HepG2 (cell line): ENCODE data around the gene COL9A3. TPM values are rescaled to one million over a fixed set of nuclear protein-coding genes. Genes with fewer than 3 reads are reported as not detected.

Experiments used
- ARNT2 ChIP-seq: sonication (generic); formaldehyde crosslinking; IDR thresholded peaks from 2 replicates; pipeline ENCODE4 v1.8.0; 2022; ENCODE audit warnings: mild to moderate bottlenecking, low read depth, missing genetic modification reagents, moderate library complexity
- BRCA1 ChIP-seq: sonication (generic); formaldehyde crosslinking; IDR thresholded peaks from 2 replicates; pipeline ENCODE4 v1.4.0; 2020; ENCODE audit warnings: missing genetic modification reagents
- HMG20B ChIP-seq: conservative IDR thresholded peaks from 2 replicates; pipeline ENCODE4 v1.6.1; 2016; ENCODE audit warnings: missing genetic modification reagents, missing compliant biosample characterization
- HNF4G ChIP-seq, 2 experiments: sonication (generic) in 1 of 2; formaldehyde crosslinking in 1 of 2; IDR thresholded peaks; 2 replicates each; pipeline versions ENCODE4 v1.4.0 to v1.6.1; 2011 to 2020; ENCODE audit warnings: borderline replicate concordance in 2 of 2, low read depth in 2 of 2, mild to moderate bottlenecking in 2 of 2, low read length in 1 of 2, missing genetic modification reagents in 1 of 2, moderate library complexity in 1 of 2
- HOXA3 ChIP-seq: sonication (generic); formaldehyde crosslinking; IDR thresholded peaks from 2 replicates; pipeline ENCODE4 v1.5.0; 2020; ENCODE audit warnings: missing genetic modification reagents
- IRF1 ChIP-seq: sonication (generic); formaldehyde crosslinking; IDR thresholded peaks from 2 replicates; pipeline ENCODE4 v1.4.0; 2020; ENCODE audit warnings: low read depth, mild to moderate bottlenecking, missing genetic modification reagents
- MAFK ChIP-seq, 2 experiments: IDR thresholded peaks in 1 of 2; conservative IDR thresholded peaks in 1 of 2; 2 replicates each; pipeline ENCODE4 v1.6.1; 2011; ENCODE audit warnings: improper control_type of control experiment in 2 of 2, low read length in 2 of 2
- MTERF4 ChIP-seq: sonication (generic); formaldehyde crosslinking; IDR thresholded peaks from 2 replicates; pipeline ENCODE4 v1.8.0; 2023; ENCODE audit warnings: mild to moderate bottlenecking, missing genetic modification reagents
- MXI1 ChIP-seq: IDR thresholded peaks from 3 replicates; pipeline ENCODE4 v1.6.1; 2012; ENCODE audit warnings: low read depth, low read length, inconsistent platforms, borderline replicate concordance
- NAIF1 ChIP-seq: sonication (generic); formaldehyde crosslinking; IDR thresholded peaks from 2 replicates; pipeline ENCODE4 v1.5.0; 2020; ENCODE audit warnings: mild to moderate bottlenecking, missing genetic modification reagents, borderline replicate concordance
- NFE2L2 ChIP-seq: fragments of 150-350 bp; IDR thresholded peaks from 2 replicates; pipeline ENCODE4 v1.6.1; 2014; ENCODE audit warnings: low read length
- NR2F1 ChIP-seq, 2 experiments: fragments of 450-650 bp in 1 of 2; formaldehyde crosslinking in 1 of 2; IDR thresholded peaks; 2 replicates each; pipeline versions ENCODE4 v1.5.0 to v1.6.1; 2016 to 2020; ENCODE audit warnings: mild to moderate bottlenecking in 1 of 2, missing compliant biosample characterization in 1 of 2, missing genetic modification reagents in 1 of 2, moderate library complexity in 1 of 2
- POLR2G ChIP-seq: fragments of 200-400 bp; formaldehyde crosslinking; IDR thresholded peaks from 2 replicates; pipeline ENCODE4 v1.6.1; 2018; ENCODE audit warnings: mild to moderate bottlenecking, low read depth, low read length, moderate library complexity
- RBM22 ChIP-seq: fragments of 200-400 bp; formaldehyde crosslinking; optimal IDR thresholded peaks from 2 replicates; pipeline ENCODE3; 2017; ENCODE audit warnings: mild to moderate bottlenecking, low read length, moderate library complexity
- RELA ChIP-seq: sonication (generic); formaldehyde crosslinking; IDR thresholded peaks from 2 replicates; pipeline ENCODE4 v1.4.0; 2020; ENCODE audit warnings: missing genetic modification reagents
- SAP130 ChIP-seq: IDR thresholded peaks from 2 replicates; pipeline ENCODE4 v1.6.1; 2016; ENCODE audit warnings: low read depth
- SMAD1 ChIP-seq: sonication (generic); formaldehyde crosslinking; IDR thresholded peaks from 2 replicates; pipeline ENCODE4 v1.4.0; 2020; ENCODE audit warnings: missing genetic modification reagents, low read depth, mild to moderate bottlenecking, borderline replicate concordance
- SMARCE1 ChIP-seq: fragments of 450-650 bp; IDR thresholded peaks from 2 replicates; pipeline ENCODE4 v1.6.1; 2017; ENCODE audit warnings: borderline replicate concordance
- TCF12 ChIP-seq, 2 experiments: fragments of 450-650 bp in 1 of 2; sonication (generic) in 1 of 2; formaldehyde crosslinking in 1 of 2; IDR thresholded peaks; 2 replicates each; pipeline versions ENCODE4 v1.6.1 to v1.8.0; 2017 to 2022; ENCODE audit warnings: antibody characterized with exemption in 1 of 2, mild to moderate bottlenecking in 1 of 2, missing genetic modification reagents in 1 of 2, moderate library complexity in 1 of 2
- ZFX ChIP-seq: sonication (generic); formaldehyde crosslinking; IDR thresholded peaks from 2 replicates; pipeline ENCODE4 v1.4.0; 2020; ENCODE audit warnings: mild to moderate bottlenecking, low read depth, missing genetic modification reagents, moderate library complexity
- ZMYM2 ChIP-seq: sonication (generic); formaldehyde crosslinking; IDR thresholded peaks from 2 replicates; pipeline ENCODE4 v1.8.0; 2022; ENCODE audit warnings: mild to moderate bottlenecking, missing genetic modification reagents
- ZNF770 ChIP-seq: sonication (generic); formaldehyde crosslinking; IDR thresholded peaks from 2 replicates; pipeline ENCODE4 v1.5.0; 2020; ENCODE audit warnings: mild to moderate bottlenecking, missing genetic modification reagents
- ZSCAN12 ChIP-seq: sonication (generic); formaldehyde crosslinking; IDR thresholded peaks from 2 replicates; pipeline ENCODE4 v1.9.0; 2021; ENCODE audit warnings: mild to moderate bottlenecking, missing genetic modification reagents
- polyA plus RNA-seq, 8 experiments: library from polyadenylated mRNA; depleted of rRNA in 3 of 8; stranded (reverse) in 7 of 8; unstranded in 1 of 8; fragments of >200 nt; fragmentation: Illumina TruSeq in 4 of 8; extraction: Trizol in 4 of 8; gene quantifications; 2 replicates each; pipeline versions ENCODE4 v1.2.1 to v1.2.3, GENCODE V29; 2011 to 2016; ENCODE audit warnings: low read depth in 4 of 8, missing spikeins in 1 of 8, mixed read lengths in 1 of 8; ENCODE audit not compliant: insufficient read depth in 1 of 8
- total RNA-seq, 5 experiments: library from RNA; depleted of rRNA; stranded (reverse); fragments of >200 nt; fragmentation: Illumina TruSeq; extraction: Trizol; gene quantifications; 2 replicates each; pipeline ENCODE4 v1.2.3, GENCODE V29; 2016; ENCODE audit warnings: low read depth in 1 of 5
- TF ChIP-seq, protein P1 (sequence below), 2 experiments: sonication (generic) in 1 of 2; formaldehyde crosslinking in 1 of 2; IDR thresholded peaks; 2 replicates each; pipeline versions ENCODE4 v1.4.0 to v1.6.1; 2018 to 2020; ENCODE audit warnings: missing genetic modification reagents in 2 of 2, borderline replicate concordance in 1 of 2, low read depth in 1 of 2, mild to moderate bottlenecking in 1 of 2, missing biosample characterization in 1 of 2

COL9A3 gene
- total and polyA plus RNA-seq, 2 of the 13 experiments (the other 11 are each of a cell fraction or from before 2014, with no cell fraction given): 155 to 204 TPM

GRCh38 chr20:62817975-62818591 is 1.2 kb downstream of the COL9A3 start (continued):
- no peak for TF ChIP-seq HNF4G (IDR thresholded peaks at IDR 0.05; ENCODE audit: borderline replicate concordance, low read depth, low read length)
- TF ChIP-seq HNF4G (CRISPR knock-in tag; IDR thresholded peaks at IDR 0.05; ENCODE audit: borderline replicate concordance, low read depth): no peak
- no peak for TF ChIP-seq NAIF1 (CRISPR knock-in tag)
- 0 out of 3 replicates have a peak, but pooled peaks have one; percentile 2 for TF ChIP-seq MXI1
- TF ChIP-seq NR2F1 (CRISPR knock-in tag; IDR thresholded peaks at IDR 0.05): no peak
- no peak for TF ChIP-seq ARNT2 (CRISPR knock-in tag)
- TF ChIP-seq POLR2G: peak; percentile 72; the same call in 1 of the 2 replicates
- TF ChIP-seq NFE2L2: no peak
- TF ChIP-seq, protein P1, sequence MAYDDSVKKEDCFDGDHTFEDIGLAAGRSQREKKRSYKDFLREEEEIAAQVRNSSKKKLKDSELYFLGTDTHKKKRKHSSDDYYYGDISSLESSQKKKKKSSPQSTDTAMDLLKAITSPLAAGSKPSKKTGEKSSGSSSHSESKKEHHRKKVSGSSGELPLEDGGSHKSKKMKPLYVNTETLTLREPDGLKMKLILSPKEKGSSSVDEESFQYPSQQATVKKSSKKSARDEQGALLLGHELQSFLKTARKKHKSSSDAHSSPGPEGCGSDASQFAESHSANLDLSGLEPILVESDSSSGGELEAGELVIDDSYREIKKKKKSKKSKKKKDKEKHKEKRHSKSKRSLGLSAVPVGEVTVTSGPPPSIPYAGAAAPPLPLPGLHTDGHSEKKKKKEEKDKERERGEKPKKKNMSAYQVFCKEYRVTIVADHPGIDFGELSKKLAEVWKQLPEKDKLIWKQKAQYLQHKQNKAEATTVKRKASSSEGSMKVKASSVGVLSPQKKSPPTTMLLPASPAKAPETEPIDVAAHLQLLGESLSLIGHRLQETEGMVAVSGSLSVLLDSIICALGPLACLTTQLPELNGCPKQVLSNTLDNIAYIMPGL (CRISPR knock-in tag; IDR thresholded peaks at IDR 0.05; ENCODE audit: borderline replicate concordance in 1 of 2, low read depth in 1 of 2): no peak
- no peak; the same call in 1 of the 2 replicates for TF ChIP-seq MTERF4 (CRISPR knock-in tag)
- no peak for TF ChIP-seq TCF12 (IDR thresholded peaks at IDR 0.05)
- TF ChIP-seq TCF12 (CRISPR knock-in tag; IDR thresholded peaks at IDR 0.05): no peak
- TF ChIP-seq RBM22: no peak
- TF ChIP-seq HMG20B (CRISPR knock-in tag): no peak
- no peak for TF ChIP-seq RELA
- TF ChIP-seq SAP130 (CRISPR knock-in tag): no peak
- no peak for TF ChIP-seq ZFX (CRISPR knock-in tag)
- no peak for TF ChIP-seq SMAD1 (CRISPR knock-in tag)
- peak; percentile 69 for TF ChIP-seq ZNF770 (CRISPR knock-in tag)
- no peak for TF ChIP-seq BRCA1 (CRISPR knock-in tag)
- TF ChIP-seq SMARCE1: no peak
- TF ChIP-seq MAFK (conservative IDR thresholded peaks at IDR 0.05 in 1 of 2, IDR thresholded peaks at IDR 0.05 in 1 of 2; ENCODE audit: low read length in 2 of 2): no peak
- no peak for TF ChIP-seq HOXA3 (CRISPR knock-in tag)
- no peak for TF ChIP-seq IRF1 (CRISPR knock-in tag)
- no peak for TF ChIP-seq ZSCAN12 (CRISPR knock-in tag)
- no peak for TF ChIP-seq ZMYM2 (CRISPR knock-in tag)
